Small intestine (tissue), 7 donors: Measurements from ENCODE around the gene FNDC3B. TPM values are rescaled to one million over a fixed set of nuclear protein-coding genes. Genes with fewer than 3 reads are reported as not detected.

Experiments used
- DNase-seq, 2 donors: peaks; one replicate each; pipeline versions ENCODE4 v3.0.0 to v3.0.0-alpha.2; 2013
- FAIRE-seq: peaks from 2 replicates; lab custom pipeline; 2012; peaks lifted over from hg19 to GRCh38; lab: Jason Lieb, UNC
- H3K27ac ChIP-seq, 3 donors: one replicate each; pipeline ENCODE4 v1.5.1; 2013; ENCODE audit warnings: low read length in 2 of 3, mild to moderate bottlenecking in 2 of 3, control low read depth in 1 of 3, inconsistent platforms in 1 of 3, low read depth in 1 of 3, moderate library complexity in 1 of 3
- H3K27me3 ChIP-seq, 3 donors: one replicate each; pipeline ENCODE4 v1.6.1; 2013; ENCODE audit warnings: low read length in 3 of 3, inconsistent platforms in 1 of 3; ENCODE audit not compliant: control insufficient read depth in 3 of 3, insufficient read depth in 3 of 3
- H3K36me3 ChIP-seq, 3 donors: one replicate each; pipeline ENCODE4 v1.6.1; 2013; ENCODE audit warnings: low read length in 3 of 3, inconsistent platforms in 1 of 3, low read depth in 1 of 3, mild to moderate bottlenecking in 1 of 3, moderate library complexity in 1 of 3; ENCODE audit not compliant: control insufficient read depth in 3 of 3, insufficient read depth in 2 of 3
- H3K4me1 ChIP-seq, 3 donors: one replicate each; pipeline ENCODE4 v1.6.1; 2013; ENCODE audit warnings: low read length in 2 of 3, inconsistent platforms in 1 of 3, low read depth in 1 of 3, mild to moderate bottlenecking in 1 of 3, moderate library complexity in 1 of 3; ENCODE audit not compliant: control insufficient read depth in 3 of 3, insufficient read depth in 2 of 3
- H3K4me3 ChIP-seq, 3 donors: one replicate each; pipeline ENCODE4 v1.5.1; 2013; ENCODE audit warnings: low read length in 3 of 3, control low read depth in 1 of 3, inconsistent platforms in 1 of 3, low read depth in 1 of 3, mild to moderate bottlenecking in 1 of 3, moderate library complexity in 1 of 3
- H3K9me3 ChIP-seq, 2 donors: one replicate each; pipeline ENCODE4 v1.6.1; 2013; ENCODE audit warnings: low read depth in 1 of 2, low read length in 1 of 2; ENCODE audit not compliant: control insufficient read depth in 2 of 2, insufficient read depth in 1 of 2
- WGBS, 3 donors: extraction: QIAGEN DNeasy Blood & Tissue Kit; methylation state at CpG; one replicate each; pipeline ENCODE4 v1.1.7; 2013; 5-methylcytosine and 5-hydroxymethylcytosine counted together
- polyA plus RNA-seq, 4 donors: library from polyadenylated mRNA; stranded (reverse) in 3 of 4; unstranded in 1 of 4; fragments of 200-250 nt in 3 of 4; fragments of 120-200 nt in 1 of 4; gene quantifications; one replicate each; pipeline versions ENCODE4 v1.2.1 to v1.2.3, GENCODE V29; 2013
- donor health status: healthy with polysubstance abuse.
- donor health status: control.
- donor health status: control.
- donor health status: Bipolar disorder and iron deficiency.
- donor health status: healthy.

The FNDC3B gene
- polyA plus RNA-seq, 4 donors: 6.0 to 24.7 (median 10.1) TPM

DNA sequence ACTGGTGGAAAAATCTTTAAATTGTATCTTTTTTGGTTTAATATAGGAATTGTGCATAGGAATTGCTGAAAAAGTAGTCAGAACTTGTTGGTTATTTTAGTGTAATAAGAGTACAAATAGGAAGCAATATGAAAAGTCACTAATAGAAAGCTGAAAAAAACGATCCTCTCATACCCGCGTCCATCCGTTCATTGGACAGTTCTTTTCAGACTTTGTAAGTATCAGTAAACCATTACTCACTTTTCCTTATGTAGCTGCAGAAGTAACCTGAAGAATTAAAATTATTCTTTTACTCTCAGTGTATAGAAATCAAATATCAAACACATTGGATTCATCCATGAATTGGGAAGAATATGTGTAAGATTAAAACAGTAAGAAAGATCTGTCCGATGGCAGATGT is 4.4 kb downstream of the FNDC3B start:
- WGBS, 3 donors: 82 to 92% (median 84%) methylated on average over 5 of the region's 5 CpGs
- Histone ChIP-seq H3K36me3 (no peaks in the 10 kb centered on the region), H3K27me3 (no peaks in the 10 kb centered on the region), H3K4me3 (no peak overlapping the region), H3K9me3 (no peaks in the 10 kb centered on the region), H3K27ac (no peak overlapping the region), H3K4me1 (peaks cover 2 to 13% (median 3%) of the 10 kb centered on the region in 3 donors)
- DNase-seq (no peak), FAIRE-seq (no peak)

DNA sequence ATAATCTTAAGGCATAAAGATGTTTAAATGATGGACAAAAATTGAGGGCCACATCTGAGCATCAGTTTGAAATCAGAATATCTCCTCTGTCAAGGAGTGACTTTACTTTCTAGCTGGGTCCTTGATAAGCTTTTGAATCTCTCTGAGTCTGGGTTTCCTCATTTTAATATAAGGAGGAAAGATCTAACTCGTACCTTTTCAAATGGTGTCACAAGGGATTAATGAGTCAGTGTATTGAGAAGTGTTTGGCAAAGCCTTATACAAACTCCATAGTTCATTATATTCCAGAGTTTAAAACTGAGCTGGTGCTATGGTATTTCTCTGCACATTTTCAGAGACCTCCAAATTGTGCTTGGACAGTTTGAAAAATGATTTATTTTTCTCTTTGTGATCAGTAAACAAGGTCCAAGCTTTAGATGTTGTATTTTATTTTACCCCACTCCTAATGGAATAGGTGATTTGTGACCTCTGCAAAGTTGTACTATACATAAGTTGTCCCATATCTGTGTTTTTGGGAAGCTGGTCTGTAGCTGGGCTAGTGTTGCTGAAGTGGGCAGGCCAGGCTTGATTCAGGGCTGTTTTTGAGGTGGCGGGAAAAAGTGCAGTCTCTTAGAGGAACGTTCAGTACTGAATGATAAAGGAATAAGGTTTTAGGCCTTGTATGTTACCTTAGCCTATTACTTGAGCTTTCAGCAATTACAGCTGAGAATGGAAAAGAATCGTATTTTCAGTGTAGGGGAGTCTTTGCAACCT is 5.6 kb downstream of the FNDC3B start:
- Histone ChIP-seq H3K4me3 (no peak overlapping the region), H3K36me3 (peaks cover 0 to 3% (median 0%) of the 10 kb centered on the region in 3 donors), H3K9me3 (no peaks in the 10 kb centered on the region), H3K4me1 (peaks cover 2 to 8% (median 3%) of the 10 kb centered on the region in 3 donors), H3K27ac (peak overlapping the region in 1 of 3 donors; percentile 27), H3K27me3 (no peaks in the 10 kb centered on the region)
- 69 to 83% (median 76%) methylated on average over 4 of the region's 4 CpGs for WGBS, 3 donors
- no peak for DNase-seq
- no peak for FAIRE-seq

DNA sequence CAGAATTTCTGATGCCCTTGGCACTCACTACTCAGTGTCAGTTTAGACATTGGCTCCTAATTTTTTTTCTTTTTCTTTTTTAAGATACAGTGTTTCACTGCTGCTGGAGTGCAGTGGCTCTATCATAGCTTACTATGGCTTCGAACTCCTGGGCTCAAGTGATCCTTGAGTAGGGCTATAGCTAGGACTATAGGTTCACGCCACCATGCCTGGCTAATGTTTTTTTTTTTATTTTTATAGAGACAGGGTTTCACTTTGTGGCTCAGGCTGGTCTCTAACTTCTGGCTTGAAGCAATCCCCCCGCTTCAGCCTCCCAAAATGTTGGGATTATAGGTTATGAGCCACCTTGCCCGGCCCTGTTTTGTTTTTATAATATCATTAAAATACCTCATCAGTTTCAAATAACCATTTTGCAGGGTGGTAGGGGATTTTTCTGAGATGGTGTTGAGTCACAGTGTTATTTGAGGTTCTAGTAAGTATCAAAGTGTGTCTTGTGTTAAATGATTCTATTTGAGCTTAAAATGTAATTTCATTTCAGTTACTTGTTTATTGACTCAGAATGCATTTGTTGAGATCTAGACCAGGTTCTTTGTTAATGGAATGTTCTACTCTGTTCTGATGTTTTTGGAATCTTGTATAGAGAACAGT is 7.0 kb downstream of the FNDC3B start:
- WGBS, 3 donors: 79 to 88% (median 87%) methylated on average over 4 of the region's 4 CpGs
- no peak overlapping the region for H3K27ac ChIP-seq
- FAIRE-seq: no peak

DNA sequence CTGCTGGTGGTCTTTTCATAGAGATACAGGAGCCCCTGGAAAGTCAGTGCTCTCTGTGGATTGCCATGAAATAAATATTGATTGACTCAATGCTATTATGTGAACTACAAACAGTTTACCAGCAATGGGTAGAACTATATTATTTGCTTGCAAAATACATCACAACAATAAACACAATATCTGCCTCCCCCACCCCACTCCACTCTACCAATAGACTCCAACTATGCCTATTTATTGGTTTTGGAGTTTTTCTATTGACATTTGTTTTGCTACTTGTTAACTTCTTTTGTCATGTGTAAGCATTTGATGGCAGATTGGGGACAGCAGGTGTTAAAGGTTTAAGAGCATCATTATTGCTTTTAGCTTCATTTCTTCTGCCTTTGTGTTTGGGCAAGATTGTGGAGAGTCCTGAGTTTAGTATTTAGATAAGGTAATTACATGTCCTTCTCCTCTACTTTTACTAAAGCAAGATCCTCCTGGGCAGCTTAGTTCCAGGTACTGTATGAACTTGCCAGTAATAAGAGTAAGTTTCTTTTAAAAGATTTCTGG is 8.3 kb downstream of the FNDC3B start:
- H3K4me1 ChIP-seq: peaks cover 0 to 3% (median 2%) of the 10 kb centered on the region in 3 donors
- no peaks in the 10 kb centered on the region for H3K9me3 ChIP-seq
- no peak overlapping the region for H3K4me3 ChIP-seq
- H3K36me3 ChIP-seq: peaks cover 0 to 10% (median 0%) of the 10 kb centered on the region in 3 donors
- H3K27ac ChIP-seq: no peak overlapping the region
- FAIRE-seq (no peak), DNase-seq (no peak)
- H3K27me3 ChIP-seq: no peaks in the 10 kb centered on the region

More for the DNA sequence above, 7.0 kb downstream of the FNDC3B start:
- H3K9me3 ChIP-seq: no peaks in the 10 kb centered on the region
- H3K27me3 ChIP-seq: no peaks in the 10 kb centered on the region
- H3K4me3 ChIP-seq: no peak overlapping the region
- peaks cover 2 to 8% (median 3%) of the 10 kb centered on the region in 3 donors for H3K4me1 ChIP-seq
- DNase-seq: no peak
- H3K36me3 ChIP-seq: peaks cover 0 to 3% (median 0%) of the 10 kb centered on the region in 3 donors

DNA sequence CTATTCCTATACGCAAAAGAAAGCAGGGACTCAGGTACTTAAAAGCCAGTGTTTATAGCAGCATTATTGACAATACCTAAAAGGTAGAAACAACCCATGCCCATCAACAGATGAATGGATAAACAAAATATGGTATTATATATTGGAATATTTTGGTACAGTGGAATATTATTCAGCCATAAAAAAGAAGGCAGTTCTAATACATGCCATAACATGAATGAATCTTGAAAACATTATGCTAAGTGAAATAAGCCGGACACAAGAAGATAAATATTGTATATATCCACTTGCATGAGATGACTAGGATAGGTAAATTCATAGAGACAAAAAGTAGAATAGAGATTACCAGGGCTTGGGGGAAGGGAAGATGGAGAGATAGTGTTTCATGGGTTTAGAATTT is 9.2 kb downstream of the FNDC3B start:
- no peak for DNase-seq
- WGBS, 3 donors: 95 to 96% (median 95%) methylated on average over 2 of the region's 2 CpGs
- H3K36me3 ChIP-seq: peaks cover 0 to 10% (median 0%) of the 10 kb centered on the region in 3 donors

DNA sequence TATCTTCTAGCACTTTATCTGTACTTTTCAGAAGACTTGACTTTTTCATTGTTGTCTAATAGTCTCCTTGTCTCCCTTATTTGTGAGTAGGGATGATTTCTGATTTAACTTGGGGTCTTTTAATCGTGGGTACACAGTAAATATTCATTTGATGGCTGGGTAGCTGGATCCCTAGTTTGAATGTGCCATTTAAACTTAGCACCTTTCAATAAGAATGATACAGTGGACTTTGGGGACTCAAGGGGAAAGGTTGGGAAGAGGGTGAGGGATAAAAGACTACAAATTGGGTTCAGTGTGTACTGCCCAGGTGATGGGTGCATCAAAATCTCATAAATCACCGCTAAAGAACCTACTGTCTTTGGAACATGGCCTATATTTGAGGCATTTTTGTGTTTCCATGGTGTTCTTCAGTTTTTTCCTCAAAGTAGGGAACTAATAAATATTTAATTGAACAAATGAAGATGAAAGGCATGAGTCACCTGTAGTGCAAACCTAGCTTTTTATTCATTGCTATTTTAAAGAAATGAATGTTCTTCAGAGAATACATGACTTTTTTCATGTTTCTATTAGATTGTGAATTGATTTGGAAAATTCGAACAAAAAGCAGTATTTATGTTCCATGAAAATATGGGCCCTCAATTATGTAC is 12.1 kb downstream of the FNDC3B start:
- peaks cover 0 to 17% (median 0%) of the 10 kb centered on the region in 3 donors for H3K36me3 ChIP-seq
- no peak overlapping the region for H3K4me3 ChIP-seq
- no peak for FAIRE-seq
- no peaks in the 10 kb centered on the region for H3K27me3 ChIP-seq
- H3K9me3 ChIP-seq: no peaks in the 10 kb centered on the region
- 89 to 93% (median 92%) methylated on average over 3 of the region's 3 CpGs for WGBS, 3 donors
- peaks cover 0 to 3% (median 2%) of the 10 kb centered on the region in 3 donors for H3K4me1 ChIP-seq
- H3K27ac ChIP-seq: no peak overlapping the region
- no peak for DNase-seq

More for the DNA sequence above, 9.2 kb downstream of the FNDC3B start:
- peaks cover 0 to 3% (median 0%) of the 10 kb centered on the region in 3 donors for H3K4me1 ChIP-seq
- no peak overlapping the region for H3K27ac ChIP-seq
- H3K27me3 ChIP-seq: no peaks in the 10 kb centered on the region
- FAIRE-seq: no peak
- H3K9me3 ChIP-seq: no peaks in the 10 kb centered on the region
- H3K4me3 ChIP-seq: no peak overlapping the region

DNA sequence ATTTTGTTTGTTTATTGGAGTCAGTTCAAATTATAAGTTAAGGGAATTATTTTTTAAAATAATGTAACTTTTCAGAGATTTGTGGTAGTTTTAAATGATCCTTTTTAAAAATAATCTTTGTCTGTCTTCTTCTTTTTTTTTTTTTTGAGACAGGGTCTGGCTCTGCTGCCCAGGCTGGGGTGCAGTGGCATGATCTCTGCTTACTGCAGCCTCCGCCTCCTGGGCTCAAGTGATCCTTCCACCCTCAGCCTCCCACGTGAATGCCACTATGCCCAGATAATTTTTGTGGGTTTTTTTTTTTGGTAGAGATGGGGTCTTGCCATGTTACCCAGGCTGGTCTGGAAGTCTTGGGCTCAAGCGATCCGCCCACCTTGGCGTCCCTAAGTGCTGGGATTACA is 12.6 kb downstream of the FNDC3B start:
- no peak overlapping the region for H3K27ac ChIP-seq
- peaks cover 0 to 6% (median 3%) of the 10 kb centered on the region in 3 donors for H3K4me1 ChIP-seq
- no peak overlapping the region for H3K4me3 ChIP-seq
- DNase-seq: no peak
- H3K27me3 ChIP-seq: no peaks in the 10 kb centered on the region
- 98 to 99% (median 99%) methylated on average over 5 of the region's 5 CpGs for WGBS, 3 donors
- FAIRE-seq: no peak
- H3K36me3 ChIP-seq: peaks cover 0 to 17% (median 0%) of the 10 kb centered on the region in 3 donors
- H3K9me3 ChIP-seq: no peaks in the 10 kb centered on the region

DNA sequence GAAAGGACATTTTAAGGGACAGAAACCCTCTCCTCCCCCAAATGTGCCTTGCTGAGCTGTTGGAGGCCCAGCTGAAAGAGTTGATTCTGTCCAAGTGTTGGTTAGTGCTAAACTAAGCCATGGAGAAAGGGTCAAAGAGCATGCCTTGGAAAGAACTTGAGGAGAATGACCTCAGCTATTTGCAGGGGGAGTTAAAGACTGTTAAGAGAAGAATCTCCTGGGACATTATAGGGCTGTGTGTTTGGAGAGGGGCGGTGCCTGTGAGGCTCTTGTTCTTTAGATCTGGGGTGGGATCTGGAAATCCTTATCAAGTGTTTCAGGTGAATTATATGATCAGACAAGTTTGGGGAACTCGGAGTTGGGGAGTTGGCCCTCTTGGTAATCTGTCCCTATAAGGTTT is 13.0 kb downstream of the FNDC3B start:
- no peaks in the 10 kb centered on the region for H3K27me3 ChIP-seq
- no peaks in the 10 kb centered on the region for H3K9me3 ChIP-seq
- FAIRE-seq (no peak), DNase-seq (no peak)
- H3K4me1 ChIP-seq: peaks cover 0 to 10% (median 3%) of the 10 kb centered on the region in 3 donors
- no peak overlapping the region for H3K4me3 ChIP-seq
- no peak overlapping the region for H3K27ac ChIP-seq
- H3K36me3 ChIP-seq: peaks cover 0 to 17% (median 0%) of the 10 kb centered on the region in 3 donors
- 74 to 91% (median 78%) methylated on average over 2 of the region's 2 CpGs for WGBS, 3 donors
